Measurements from ENCODE around the gene DENND6A.
"Not testable (repeated sequence)": the region's sequence is repeated elsewhere in the genome, so short reads cannot be mapped to it uniquely, and the experiment has no call there.

DENND6A gene

GRCh38 chr3:57624801-57625200, 68.1 kb downstream of the DENND6A start:
- DNase-seq (ENCODE audit: low read depth) = no peak
- H3K4me3 ChIP-seq (ENCODE audit: low read depth, low read length) = no peak overlapping the region
- TF ChIP-seq CTCF (conservative IDR thresholded peaks at IDR 0.05; ENCODE audit: low read depth, low read length) = no peak

GRCh38 chr3:57622362-57622761, 70.5 kb downstream of the DENND6A start:
- no peak for DNase-seq (ENCODE audit: low read depth)
- no peak for TF ChIP-seq CTCF (conservative IDR thresholded peaks at IDR 0.05; ENCODE audit: low read depth, low read length)
- no peak overlapping the region for H3K4me3 ChIP-seq (ENCODE audit: low read depth, low read length)

GRCh38 chr3:57617739-57618138, 75.1 kb downstream of the DENND6A start:
- DNase-seq (ENCODE audit: low read depth) = no peak
- no peak for TF ChIP-seq CTCF (conservative IDR thresholded peaks at IDR 0.05; ENCODE audit: low read depth, low read length)
- no peak overlapping the region for H3K4me3 ChIP-seq (ENCODE audit: low read depth, low read length)

GRCh38 chr3:57616233-57616632, 76.6 kb downstream of the DENND6A start:
- DNase-seq (ENCODE audit: low read depth) = no peak
- no peak for TF ChIP-seq CTCF (conservative IDR thresholded peaks at IDR 0.05; ENCODE audit: low read depth, low read length)
- no peak overlapping the region for H3K4me3 ChIP-seq (ENCODE audit: low read depth, low read length)

GRCh38 chr3:57611870-57612269, 81.0 kb downstream of the DENND6A start:
- H3K4me3 ChIP-seq (ENCODE audit: low read depth, low read length); DNase-seq (ENCODE audit: low read depth): not testable (repeated sequence)

- TF ChIP-seq CTCF (conservative IDR thresholded peaks at IDR 0.05; ENCODE audit: low read depth, low read length) = no peak
- H3K4me3 ChIP-seq (ENCODE audit: low read depth, low read length) = no peak overlapping the region
Measured at GRCh38 chr3:57605683-57606082, 87.2 kb downstream of the DENND6A start.

GRCh38 chr3:57604971-57605370, 87.9 kb downstream of the DENND6A start:
- no peak overlapping the region for H3K4me3 ChIP-seq (ENCODE audit: low read depth, low read length)
- no peak for DNase-seq (ENCODE audit: low read depth)
- TF ChIP-seq CTCF (conservative IDR thresholded peaks at IDR 0.05; ENCODE audit: low read depth, low read length) = no peak

More at GRCh38 chr3:57605683-57606082, 87.2 kb downstream of the DENND6A start:
- DNase-seq (ENCODE audit: low read depth) = no peak

GRCh38 chr3:57600195-57600594, 92.7 kb downstream of the DENND6A start:
- H3K4me3 ChIP-seq (ENCODE audit: low read depth, low read length) = no peak overlapping the region
- no peak for TF ChIP-seq CTCF (conservative IDR thresholded peaks at IDR 0.05; ENCODE audit: low read depth, low read length)
- DNase-seq (ENCODE audit: low read depth) = no peak

All from choroid plexus epithelial cell (primary cell).